Measurements from ENCODE around the gene CYP19A1.

Gene CYP19A1

GRCh38 chr15:51371266-51371665, 32.9 kb upstream of the CYP19A1 start:
- Histone ChIP-seq H3K4me1 (ENCODE audit: insufficient read depth, low read length) (no peaks in the 10 kb centered on the region), H3K36me3 (ENCODE audit: insufficient read depth, low read length) (no peaks in the 10 kb centered on the region), H3K27me3 (ENCODE audit: insufficient read depth, low read length) (no peaks in the 10 kb centered on the region), H3K9me3 (ENCODE audit: low read length) (no peaks in the 10 kb centered on the region), H2AFZ (ENCODE audit: low read depth, low read length) (no peak overlapping the region), H3K4me3 (ENCODE audit: low read length) (no peak overlapping the region)

GRCh38 chr15:51369451-51369761, 31.0 kb upstream of the CYP19A1 start:
- no peaks in the 10 kb centered on the region for H3K4me1 ChIP-seq (ENCODE audit: insufficient read depth, low read length)
- H2AFZ ChIP-seq (ENCODE audit: low read depth, low read length), result no peak overlapping the region
- no peaks in the 10 kb centered on the region for H3K36me3 ChIP-seq (ENCODE audit: insufficient read depth, low read length)
- H3K27me3 ChIP-seq (ENCODE audit: insufficient read depth, low read length), result no peaks in the 10 kb centered on the region
- no peaks in the 10 kb centered on the region for H3K9me3 ChIP-seq (ENCODE audit: low read length)
- H3K4me3 ChIP-seq (ENCODE audit: low read length), result no peak overlapping the region

GRCh38 chr15:51368751-51369450, 30.5 kb upstream of the CYP19A1 start:
- no peaks in the 10 kb centered on the region for H3K36me3 ChIP-seq (ENCODE audit: insufficient read depth, low read length)
- H2AFZ ChIP-seq (ENCODE audit: low read depth, low read length), result no peak overlapping the region
- H3K4me1 ChIP-seq (ENCODE audit: insufficient read depth, low read length), result no peaks in the 10 kb centered on the region
- H3K9me3 ChIP-seq (ENCODE audit: low read length), result no peaks in the 10 kb centered on the region
- no peak overlapping the region for H3K4me3 ChIP-seq (ENCODE audit: low read length)
- H3K27me3 ChIP-seq (ENCODE audit: insufficient read depth, low read length), result no peaks in the 10 kb centered on the region

- Histone ChIP-seq H3K36me3 (ENCODE audit: insufficient read depth, low read length) (no peaks in the 10 kb centered on the region), H3K4me1 (ENCODE audit: insufficient read depth, low read length) (no peaks in the 10 kb centered on the region), H3K27me3 (ENCODE audit: insufficient read depth, low read length) (no peaks in the 10 kb centered on the region), H3K9me3 (ENCODE audit: low read length) (no peaks in the 10 kb centered on the region), H2AFZ (ENCODE audit: low read depth, low read length) (no peak overlapping the region), H3K4me3 (ENCODE audit: low read length) (no peak overlapping the region)
Measured at GRCh38 chr15:51368307-51368706, 29.9 kb upstream of the CYP19A1 start.

GRCh38 chr15:51367322-51367976, 29.1 kb upstream of the CYP19A1 start:
- Histone ChIP-seq H3K4me1 (ENCODE audit: insufficient read depth, low read length) (no peaks in the 10 kb centered on the region), H2AFZ (ENCODE audit: low read depth, low read length) (no peak overlapping the region), H3K9me3 (ENCODE audit: low read length) (no peaks in the 10 kb centered on the region), H3K27me3 (ENCODE audit: insufficient read depth, low read length) (no peaks in the 10 kb centered on the region), H3K36me3 (ENCODE audit: insufficient read depth, low read length) (no peaks in the 10 kb centered on the region), H3K4me3 (ENCODE audit: low read length) (no peak overlapping the region)

GRCh38 chr15:51366920-51367319, 28.5 kb upstream of the CYP19A1 start:
- H3K27me3 ChIP-seq (ENCODE audit: insufficient read depth, low read length), result no peaks in the 10 kb centered on the region
- no peak overlapping the region for H3K4me3 ChIP-seq (ENCODE audit: low read length)
- no peaks in the 10 kb centered on the region for H3K9me3 ChIP-seq (ENCODE audit: low read length)
- no peak overlapping the region for H2AFZ ChIP-seq (ENCODE audit: low read depth, low read length)
- no peaks in the 10 kb centered on the region for H3K4me1 ChIP-seq (ENCODE audit: insufficient read depth, low read length)
- H3K36me3 ChIP-seq (ENCODE audit: insufficient read depth, low read length), result no peaks in the 10 kb centered on the region

- H3K27me3 ChIP-seq (ENCODE audit: insufficient read depth, low read length), result no peaks in the 10 kb centered on the region
- H2AFZ ChIP-seq (ENCODE audit: low read depth, low read length), result no peak overlapping the region
- no peaks in the 10 kb centered on the region for H3K9me3 ChIP-seq (ENCODE audit: low read length)
- no peaks in the 10 kb centered on the region for H3K36me3 ChIP-seq (ENCODE audit: insufficient read depth, low read length)
- no peak overlapping the region for H3K4me3 ChIP-seq (ENCODE audit: low read length)
- no peaks in the 10 kb centered on the region for H3K4me1 ChIP-seq (ENCODE audit: insufficient read depth, low read length)
Measured at GRCh38 chr15:51366071-51366470, 27.7 kb upstream of the CYP19A1 start.

GRCh38 chr15:51365417-51365816, 27.0 kb upstream of the CYP19A1 start:
- Histone ChIP-seq H3K36me3 (ENCODE audit: insufficient read depth, low read length) (no peaks in the 10 kb centered on the region), H3K9me3 (ENCODE audit: low read length) (no peaks in the 10 kb centered on the region), H2AFZ (ENCODE audit: low read depth, low read length) (no peak overlapping the region), H3K4me3 (ENCODE audit: low read length) (no peak overlapping the region), H3K4me1 (ENCODE audit: insufficient read depth, low read length) (no peaks in the 10 kb centered on the region), H3K27me3 (ENCODE audit: insufficient read depth, low read length) (no peaks in the 10 kb centered on the region)

- Histone ChIP-seq H3K4me3 (ENCODE audit: low read length) (no peak overlapping the region), H3K9me3 (ENCODE audit: low read length) (no peaks in the 10 kb centered on the region), H3K36me3 (ENCODE audit: insufficient read depth, low read length) (no peaks in the 10 kb centered on the region), H2AFZ (ENCODE audit: low read depth, low read length) (no peak overlapping the region), H3K27me3 (ENCODE audit: insufficient read depth, low read length) (no peaks in the 10 kb centered on the region), H3K4me1 (ENCODE audit: insufficient read depth, low read length) (no peaks in the 10 kb centered on the region)
Measured at GRCh38 chr15:51363383-51363782, 25.0 kb upstream of the CYP19A1 start.

- no peaks in the 10 kb centered on the region for H3K9me3 ChIP-seq (ENCODE audit: low read length)
- H2AFZ ChIP-seq (ENCODE audit: low read depth, low read length), result no peak overlapping the region
- H3K4me3 ChIP-seq (ENCODE audit: low read length), result no peak overlapping the region
- no peaks in the 10 kb centered on the region for H3K27me3 ChIP-seq (ENCODE audit: insufficient read depth, low read length)
- H3K36me3 ChIP-seq (ENCODE audit: insufficient read depth, low read length), result no peaks in the 10 kb centered on the region
- no peaks in the 10 kb centered on the region for H3K4me1 ChIP-seq (ENCODE audit: insufficient read depth, low read length)
Measured at GRCh38 chr15:51359981-51360380, 21.6 kb upstream of the CYP19A1 start.

GRCh38 chr15:51356983-51357382, 18.6 kb upstream of the CYP19A1 start:
- Histone ChIP-seq H3K4me1 (ENCODE audit: insufficient read depth, low read length) (peaks cover 2% of the 10 kb centered on the region), H3K4me3 (ENCODE audit: low read length) (no peak overlapping the region), H3K9me3 (ENCODE audit: low read length) (no peaks in the 10 kb centered on the region), H2AFZ (ENCODE audit: low read depth, low read length) (no peak overlapping the region), H3K36me3 (ENCODE audit: insufficient read depth, low read length) (no peaks in the 10 kb centered on the region), H3K27me3 (ENCODE audit: insufficient read depth, low read length) (no peaks in the 10 kb centered on the region)

GRCh38 chr15:51356147-51356546, 17.8 kb upstream of the CYP19A1 start:
- no peaks in the 10 kb centered on the region for H3K36me3 ChIP-seq (ENCODE audit: insufficient read depth, low read length)
- H3K9me3 ChIP-seq (ENCODE audit: low read length), result no peaks in the 10 kb centered on the region
- H2AFZ ChIP-seq (ENCODE audit: low read depth, low read length), result no peak overlapping the region
- peaks cover 2% of the 10 kb centered on the region for H3K4me1 ChIP-seq (ENCODE audit: insufficient read depth, low read length)
- no peak overlapping the region for H3K4me3 ChIP-seq (ENCODE audit: low read length)
- H3K27me3 ChIP-seq (ENCODE audit: insufficient read depth, low read length), result no peaks in the 10 kb centered on the region

- peaks cover 2% of the 10 kb centered on the region for H3K4me1 ChIP-seq (ENCODE audit: insufficient read depth, low read length)
- H3K27me3 ChIP-seq (ENCODE audit: insufficient read depth, low read length), result no peaks in the 10 kb centered on the region
- H3K9me3 ChIP-seq (ENCODE audit: low read length), result no peaks in the 10 kb centered on the region
- H3K36me3 ChIP-seq (ENCODE audit: insufficient read depth, low read length), result no peaks in the 10 kb centered on the region
- H2AFZ ChIP-seq (ENCODE audit: low read depth, low read length), result no peak overlapping the region
- H3K4me3 ChIP-seq (ENCODE audit: low read length), result no peak overlapping the region
Measured at GRCh38 chr15:51355096-51355495, 16.7 kb upstream of the CYP19A1 start.

GRCh38 chr15:51353976-51354375, 15.6 kb upstream of the CYP19A1 start:
- H3K9me3 ChIP-seq (ENCODE audit: low read length), result no peaks in the 10 kb centered on the region
- H2AFZ ChIP-seq (ENCODE audit: low read depth, low read length), result no peak overlapping the region
- peaks cover 2% of the 10 kb centered on the region for H3K4me1 ChIP-seq (ENCODE audit: insufficient read depth, low read length)
- H3K27me3 ChIP-seq (ENCODE audit: insufficient read depth, low read length), result no peaks in the 10 kb centered on the region
- H3K4me3 ChIP-seq (ENCODE audit: low read length), result no peak overlapping the region
- no peaks in the 10 kb centered on the region for H3K36me3 ChIP-seq (ENCODE audit: insufficient read depth, low read length)

All from neuron (in vitro differentiated cells).